ENCODE data around the gene NUMB. TPM values are rescaled to one million over a fixed set of nuclear protein-coding genes. Genes with fewer than 3 reads are reported as not detected.
"Not testable (repeated sequence)": the region's sequence is repeated elsewhere in the genome, so short reads cannot be mapped to it uniquely, and the experiment has no call there.

NUMB gene
- total RNA-seq, 2 experiments from 2014 or later: 18.6 to 87.8 TPM

- POLR2A ChIA-PET: interaction anchor here (0.6 to 1.1 kb wide), 5 partner anchors 20 to 189 kb away, joined by 3 to 5 read pairs (median 4); no protein-coding TSS in a partner anchor
- TF ChIP-seq CTCF (conservative IDR thresholded peaks at IDR 0.05; ENCODE audit: low read length) (no peak), EZH2phosphoT487 (IDR thresholded peaks at IDR 0.05; ENCODE audit: borderline replicate concordance, low read depth, low read length) (no peak)
- Histone ChIP-seq H2AFZ (ENCODE audit: low read length) (no peak overlapping the region), H4K20me1 (ENCODE audit: insufficient read depth, low read length) (no peaks in the 10 kb centered on the region), H3K79me2 (ENCODE audit: insufficient read depth, low read depth, low read length) (no peaks in the 10 kb centered on the region), H3K4me3 (ENCODE audit: low read depth, low read length, poor library complexity, severe bottlenecking) (no peak overlapping the region), H3K4me1 (ENCODE audit: insufficient read depth, low read length, poor library complexity, severe bottlenecking) (no peaks in the 10 kb centered on the region), H3K27ac (ENCODE audit: low read depth, low read length, poor library complexity, severe bottlenecking) (no peak overlapping the region), H3K4me2 (ENCODE audit: low read length) (no peak overlapping the region), H3K36me3 (ENCODE audit: insufficient read depth, low read length) (peaks cover 3% of the 10 kb centered on the region; the same call in 1 of the 2 replicates), H3K9me3 (ENCODE audit: low read length) (no peaks in the 10 kb centered on the region), H3K9me2 (ENCODE audit: insufficient read depth, low read length) (no peaks in the 10 kb centered on the region)
- intact Hi-C loops (cut with micrococcal nuclease; ENCODE audit: unreplicated experiment): loop anchor here (5.0 kb wide), 1 partner anchor 36 kb away; no protein-coding TSS in a partner anchor
- CTCF ChIA-PET (ENCODE audit: unreplicated experiment): no interaction called here
- BruUV-seq (replicated peaks): no TSS peak
- no peak for DNase-seq (ENCODE audit: low spot score)
These were observed 100.2 kb downstream of the NUMB start for GRCh38 chr14:73358187-73358586.

GRCh38 chr14:73349091-73349490 is 109.3 kb downstream of the NUMB start:
- BruUV-seq (replicated peaks); H4K20me1 ChIP-seq (ENCODE audit: insufficient read depth, low read length); H3K9me3 ChIP-seq (ENCODE audit: low read length); H3K4me1 ChIP-seq (ENCODE audit: insufficient read depth, low read length, poor library complexity, severe bottlenecking); H3K36me3 ChIP-seq (ENCODE audit: insufficient read depth, low read length); DNase-seq (ENCODE audit: low spot score); H3K9me2 ChIP-seq (ENCODE audit: insufficient read depth, low read length); CTCF ChIA-PET (ENCODE audit: unreplicated experiment); H3K4me3 ChIP-seq (ENCODE audit: low read depth, low read length, poor library complexity, severe bottlenecking); H3K79me2 ChIP-seq (ENCODE audit: insufficient read depth, low read depth, low read length); H3K4me2 ChIP-seq (ENCODE audit: low read length); H3K27ac ChIP-seq (ENCODE audit: low read depth, low read length, poor library complexity, severe bottlenecking); intact Hi-C loops (cut with micrococcal nuclease; ENCODE audit: unreplicated experiment); H2AFZ ChIP-seq (ENCODE audit: low read length): not testable (repeated sequence)
- POLR2A ChIA-PET: interaction anchor here (0.7 kb wide), 1 partner anchor 28 kb away, joined by 3 read pairs; no protein-coding TSS in a partner anchor

GRCh38 chr14:73344319-73344718 is 114.0 kb downstream of the NUMB start:
- Histone ChIP-seq H3K9me3 (ENCODE audit: low read length) (no peaks in the 10 kb centered on the region), H3K9me2 (ENCODE audit: insufficient read depth, low read length) (no peaks in the 10 kb centered on the region), H2AFZ (ENCODE audit: low read length) (no peak overlapping the region), H3K36me3 (ENCODE audit: insufficient read depth, low read length) (no peaks in the 10 kb centered on the region), H3K79me2 (ENCODE audit: insufficient read depth, low read depth, low read length) (no peaks in the 10 kb centered on the region; the same call in 1 of the 2 replicates), H3K4me3 (ENCODE audit: low read depth, low read length, poor library complexity, severe bottlenecking) (no peak overlapping the region), H4K20me1 (ENCODE audit: insufficient read depth, low read length) (no peaks in the 10 kb centered on the region), H3K4me1 (ENCODE audit: insufficient read depth, low read length, poor library complexity, severe bottlenecking) (no peaks in the 10 kb centered on the region), H3K27ac (ENCODE audit: low read depth, low read length, poor library complexity, severe bottlenecking) (no peak overlapping the region), H3K4me2 (ENCODE audit: low read length) (no peak overlapping the region)
- POLR2A ChIA-PET: interaction anchor here (0.7 to 1.6 kb wide), 3 partner anchors 10 to 124 kb away, joined by 3 to 5 read pairs (median 3); no protein-coding TSS in a partner anchor
- TF ChIP-seq EZH2phosphoT487 (IDR thresholded peaks at IDR 0.05; ENCODE audit: borderline replicate concordance, low read depth, low read length): no peak
- no peak for TF ChIP-seq CTCF (conservative IDR thresholded peaks at IDR 0.05; ENCODE audit: low read length)
- no TSS peak for BruUV-seq (replicated peaks)
- CTCF ChIA-PET (ENCODE audit: unreplicated experiment): no interaction called here
- intact Hi-C loops (cut with micrococcal nuclease; ENCODE audit: unreplicated experiment): no loop called here
- no peak for DNase-seq (ENCODE audit: low spot score)
